HEK293 (cell line): ENCODE measurements around the gene CCM2.

Experiments used
- CTCF ChIA-PET: fragments of 350-600 bp; formaldehyde crosslinking; extraction: SDS; loops from one replicate; lab custom pipeline; 2021; ENCODE audit warnings: antibody characterized with exemption; lab: Yijun Ruan, JAX
- POLR2A ChIA-PET: fragments of 300-600 bp; formaldehyde crosslinking; extraction: SDS; loops from one replicate; lab custom pipeline; 2020; ENCODE audit warnings: antibody characterized with exemption, inconsistent platforms; lab: Yijun Ruan, JAX
- H3K27ac ChIP-seq: fragments of 200-500 bp; sonication (Bioruptor generic); 2 replicates; pipeline ENCODE4 v1.5.1; 2014; ENCODE audit warnings: low read depth, low read length, control low read depth, inconsistent platforms; ENCODE audit errors: extremely low read depth
- H3K36me3 ChIP-seq, 2 experiments: fragments of 200-500 bp in 1 of 2; sonication (Bioruptor generic) in 1 of 2; 1 replicate in 1 of 2; 2 replicates in 1 of 2; pipeline ENCODE4 v1.5.1; 2014 to 2017; ENCODE audit warnings: inconsistent platforms in 2 of 2, low read length in 2 of 2; ENCODE audit not compliant: control insufficient read depth in 2 of 2, insufficient read depth in 1 of 2
- H3K4me1 ChIP-seq: fragments of 200-500 bp; sonication (Bioruptor generic); 2 replicates; pipeline ENCODE4 v1.5.1; 2014; ENCODE audit warnings: mild to moderate bottlenecking, low read length, inconsistent platforms; ENCODE audit not compliant: control insufficient read depth, insufficient read depth
- H3K4me3 ChIP-seq: 2 replicates; pipeline ENCODE4 v1.5.1; 2011; ENCODE audit warnings: low read depth, mild to moderate bottlenecking, control low read depth, low read length, moderate library complexity
- H3K9me3 ChIP-seq: fragments of 200-500 bp; sonication (Bioruptor generic); 2 replicates; pipeline ENCODE4 v1.5.1; 2014; ENCODE audit warnings: low read depth, low read length, inconsistent platforms; ENCODE audit not compliant: control insufficient read depth, insufficient read depth
- GLIS1 ChIP-seq: fragments of 450-650 bp; formaldehyde crosslinking; IDR thresholded peaks from 2 replicates; pipeline ENCODE4 v1.5.1; 2016; ENCODE audit warnings: missing biosample characterization, missing genetic modification characterization
- MEIS1 ChIP-seq: sonication (generic); formaldehyde crosslinking; IDR thresholded peaks from 2 replicates; pipeline ENCODE4 v1.8.1; 2022; ENCODE audit warnings: missing genetic modification reagents, mild to moderate bottlenecking, borderline replicate concordance
- MYNN ChIP-seq: fragments of 450-650 bp; formaldehyde crosslinking; IDR thresholded peaks from 2 replicates; pipeline ENCODE4 v1.5.1; 2016; ENCODE audit warnings: missing biosample characterization, missing genetic modification characterization, borderline replicate concordance
- ZFHX2 ChIP-seq: fragments of 450-650 bp; formaldehyde crosslinking; conservative IDR thresholded peaks from 2 replicates; pipeline ENCODE4 v1.5.1; 2016; ENCODE audit warnings: missing biosample characterization, missing genetic modification characterization
- ZNF391 ChIP-seq: fragments of 450-650 bp; formaldehyde crosslinking; IDR thresholded peaks from 2 replicates; pipeline ENCODE4 v1.5.1; 2016; ENCODE audit warnings: low read depth, missing biosample characterization, missing genetic modification characterization, borderline replicate concordance
- ZNF501 ChIP-seq: fragments of 450-650 bp; formaldehyde crosslinking; IDR thresholded peaks from 2 replicates; pipeline ENCODE4 v1.5.1; 2016; ENCODE audit warnings: missing biosample characterization, missing genetic modification characterization
- ZNF529 ChIP-seq: fragments of 450-650 bp; formaldehyde crosslinking; IDR thresholded peaks from 2 replicates; pipeline ENCODE4 v1.5.1; 2017; ENCODE audit warnings: missing genetic modification characterization, missing biosample characterization; ENCODE audit not compliant: insufficient replicate concordance
- ZNF548 ChIP-seq: fragments of 450-650 bp; formaldehyde crosslinking; IDR thresholded peaks from 2 replicates; pipeline ENCODE4 v1.5.1; 2016; ENCODE audit warnings: missing biosample characterization, missing genetic modification characterization
- ZNF610 ChIP-seq: fragments of 450-650 bp; formaldehyde crosslinking; IDR thresholded peaks from 2 replicates; pipeline ENCODE4 v1.5.1; 2016; ENCODE audit warnings: missing biosample characterization, missing genetic modification characterization, borderline replicate concordance
- TF ChIP-seq, protein P1 (sequence below): fragments of 450-650 bp; formaldehyde crosslinking; IDR thresholded peaks from 2 replicates; pipeline ENCODE4 v1.5.1; 2016; ENCODE audit warnings: missing biosample characterization, missing genetic modification characterization

The CCM2 gene

GRCh38 chr7:45123913-45124710 is 124.1 kb downstream of the CCM2 start:
- no peaks in the 10 kb centered on the region for H3K9me3 ChIP-seq
- H3K36me3 ChIP-seq = no peaks in the 10 kb centered on the region
- no peaks in the 10 kb centered on the region for H3K4me1 ChIP-seq
- H3K4me3 ChIP-seq = no peak overlapping the region
- ChIA-PET POLR2A (no interaction called here), CTCF (interaction anchor here (0.5 to 3.1 kb wide), 3 partner anchors 12 to 1189 kb away, joined by 3 to 11 read pairs (median 3); partner anchors contain the start of gene TMED4)
- no peak overlapping the region for H3K27ac ChIP-seq
- TF ChIP-seq GLIS1 (tag by site-specific recombination) (peak; percentile 21; the same call in 1 of the 2 replicates), ZNF529 (tag by site-specific recombination) (no peak)

- POLR2A ChIA-PET = no interaction called here
- no peak overlapping the region for H3K4me3 ChIP-seq
- H3K9me3 ChIP-seq = no peaks in the 10 kb centered on the region
- H3K36me3 ChIP-seq = no peaks in the 10 kb centered on the region
- H3K4me1 ChIP-seq = no peaks in the 10 kb centered on the region
- no peak overlapping the region for H3K27ac ChIP-seq
- CTCF ChIA-PET = interaction anchor here (1.0 to 3.1 kb wide), 2 partner anchors 10 to 152 kb away, joined by 4 to 11 read pairs; no protein-coding TSS in a partner anchor
- no peak for TF ChIP-seq ZNF610 (tag by site-specific recombination)
- TF ChIP-seq ZFHX2 (tag by site-specific recombination) = no peak
- TF ChIP-seq MEIS1 (CRISPR knock-in tag) = no peak
- no peak for TF ChIP-seq ZNF501
- TF ChIP-seq, protein P1, sequence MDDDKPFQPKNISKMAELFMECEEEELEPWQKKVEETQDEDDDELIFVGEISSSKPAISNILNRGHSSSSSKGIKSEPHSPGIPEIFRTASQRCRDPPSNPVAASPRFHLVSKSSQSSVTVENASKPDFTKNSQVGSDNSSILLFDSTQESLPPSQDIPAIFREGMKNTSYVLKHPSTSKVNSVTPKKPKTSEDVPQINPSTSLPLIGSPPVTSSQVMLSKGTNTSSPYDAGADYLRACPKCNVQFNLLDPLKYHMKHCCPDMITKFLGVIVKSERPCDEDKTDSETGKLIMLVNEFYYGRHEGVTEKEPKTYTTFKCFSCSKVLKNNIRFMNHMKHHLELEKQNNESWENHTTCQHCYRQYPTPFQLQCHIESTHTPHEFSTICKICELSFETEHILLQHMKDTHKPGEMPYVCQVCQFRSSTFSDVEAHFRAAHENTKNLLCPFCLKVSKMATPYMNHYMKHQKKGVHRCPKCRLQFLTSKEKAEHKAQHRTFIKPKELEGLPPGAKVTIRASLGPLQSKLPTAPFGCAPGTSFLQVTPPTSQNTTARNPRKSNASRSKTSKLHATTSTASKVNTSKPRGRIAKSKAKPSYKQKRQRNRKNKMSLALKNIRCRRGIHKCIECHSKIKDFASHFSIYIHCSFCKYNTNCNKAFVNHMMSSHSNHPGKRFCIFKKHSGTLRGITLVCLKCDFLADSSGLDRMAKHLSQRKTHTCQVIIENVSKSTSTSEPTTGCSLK (tag by site-specific recombination) = no peak
- TF ChIP-seq ZNF548 (tag by site-specific recombination) = no peak
- no peak for TF ChIP-seq MYNN (tag by site-specific recombination)
- TF ChIP-seq ZNF391 (tag by site-specific recombination) = no peak
- TF ChIP-seq, all 188 proteins: peak for 0
These were observed 125.3 kb downstream of the CCM2 start for GRCh38 chr7:45125193-45125904.
